HL-60 (cell line): Measurements from ENCODE around the gene SNRPA.

Experiments
- DNase-seq, 2 experiments: peaks; one replicate each; pipeline ENCODE4 v3.0.0-alpha.2; 2010 to 2020; ENCODE audit warnings: low read depth in 1 of 2, low spot score in 1 of 2
- H3K27ac ChIP-seq: fragments of 250-450 bp; sonication (Bioruptor Pico); replicated peaks from 2 replicates; pipeline ENCODE4 v1.5.1; 2020; ENCODE audit warnings: mild to moderate bottlenecking, moderate library complexity
- H3K27me3 ChIP-seq: fragments of 250-450 bp; sonication (Bioruptor Pico); 2 replicates; pipeline ENCODE4 v1.5.1; 2021; ENCODE audit warnings: mild to moderate bottlenecking, moderate library complexity; ENCODE audit not compliant: insufficient read depth, poor library complexity, severe bottlenecking
- H3K4me3 ChIP-seq: replicated peaks from 2 replicates; pipeline ENCODE4 v1.5.1; 2011; ENCODE audit warnings: mild to moderate bottlenecking, control low read depth, low read length; ENCODE audit not compliant: insufficient read depth
- GABPA ChIP-seq: IDR thresholded peaks from 2 replicates; pipeline ENCODE4 v1.6.1; 2012; ENCODE audit warnings: low read depth
- POLR2AphosphoS5 ChIP-seq: IDR thresholded peaks from 2 replicates; pipeline ENCODE4 v1.6.1; 2012; ENCODE audit warnings: low read depth
- SPI1 ChIP-seq: IDR thresholded peaks from 2 replicates; pipeline ENCODE4 v1.6.1; 2012; ENCODE audit warnings: low read depth, mild to moderate bottlenecking, borderline replicate concordance
- TF ChIP-seq, protein P1 (sequence below): IDR thresholded peaks from 2 replicates; pipeline ENCODE4 v1.6.1; 2012; ENCODE audit warnings: low read depth; ENCODE audit not compliant: insufficient replicate concordance
- TF ChIP-seq, protein P2 (sequence below): IDR thresholded peaks from one replicate; pipeline ENCODE4 v1.5.1; 2011; ENCODE audit warnings: low read length, control low read depth, inconsistent platforms; ENCODE audit not compliant: insufficient read depth

The SNRPA gene

DNA sequence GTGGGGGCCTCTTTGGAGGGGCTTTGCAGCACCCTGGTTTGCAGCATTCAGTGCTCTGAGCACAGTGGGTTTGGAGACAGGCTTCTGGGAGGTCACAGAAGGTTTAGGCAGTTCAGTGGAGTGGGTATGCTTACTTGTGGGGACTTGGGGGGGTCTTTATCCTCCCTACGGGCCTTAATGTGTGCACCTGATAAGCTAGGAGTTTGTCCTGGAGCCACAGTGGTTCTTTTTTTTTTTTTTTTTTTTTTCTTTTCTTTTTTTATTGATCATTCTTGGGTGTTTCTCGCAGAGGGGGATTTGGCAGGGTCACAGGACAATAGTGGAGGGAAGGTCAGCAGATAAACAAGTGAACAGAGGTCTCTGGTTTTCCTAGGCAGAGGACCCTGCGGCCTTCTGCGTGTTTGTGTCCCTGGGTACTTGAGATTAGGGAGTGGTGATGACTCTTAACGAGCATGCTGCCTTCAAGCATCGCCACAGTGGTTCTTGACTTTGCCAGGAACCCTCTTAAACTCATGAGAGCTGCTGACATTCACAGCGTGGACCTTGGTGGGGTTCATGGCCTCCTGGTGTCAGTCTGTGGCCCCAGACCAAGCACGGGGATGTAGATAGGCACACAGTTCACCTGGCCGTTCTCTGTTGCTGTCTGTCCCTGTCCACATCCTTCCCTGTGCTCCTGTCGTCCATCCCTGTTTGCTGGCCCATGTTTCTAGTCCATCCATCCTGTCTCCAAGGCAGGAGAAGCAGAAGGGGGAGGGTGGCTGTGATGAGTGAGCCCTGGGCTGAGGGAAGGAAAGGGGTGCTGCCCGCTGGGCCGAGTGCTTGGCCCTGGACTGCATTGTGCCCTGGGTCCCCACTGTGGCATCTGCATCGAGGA lies 50.7 kb downstream of the SNRPA start:
- Histone ChIP-seq H3K27ac (peak overlapping the region; percentile 36), H3K4me3 (no peak overlapping the region; the same call in 1 of the 2 replicates), H3K27me3 (no peaks in the 10 kb centered on the region)
- TF ChIP-seq, protein P1, sequence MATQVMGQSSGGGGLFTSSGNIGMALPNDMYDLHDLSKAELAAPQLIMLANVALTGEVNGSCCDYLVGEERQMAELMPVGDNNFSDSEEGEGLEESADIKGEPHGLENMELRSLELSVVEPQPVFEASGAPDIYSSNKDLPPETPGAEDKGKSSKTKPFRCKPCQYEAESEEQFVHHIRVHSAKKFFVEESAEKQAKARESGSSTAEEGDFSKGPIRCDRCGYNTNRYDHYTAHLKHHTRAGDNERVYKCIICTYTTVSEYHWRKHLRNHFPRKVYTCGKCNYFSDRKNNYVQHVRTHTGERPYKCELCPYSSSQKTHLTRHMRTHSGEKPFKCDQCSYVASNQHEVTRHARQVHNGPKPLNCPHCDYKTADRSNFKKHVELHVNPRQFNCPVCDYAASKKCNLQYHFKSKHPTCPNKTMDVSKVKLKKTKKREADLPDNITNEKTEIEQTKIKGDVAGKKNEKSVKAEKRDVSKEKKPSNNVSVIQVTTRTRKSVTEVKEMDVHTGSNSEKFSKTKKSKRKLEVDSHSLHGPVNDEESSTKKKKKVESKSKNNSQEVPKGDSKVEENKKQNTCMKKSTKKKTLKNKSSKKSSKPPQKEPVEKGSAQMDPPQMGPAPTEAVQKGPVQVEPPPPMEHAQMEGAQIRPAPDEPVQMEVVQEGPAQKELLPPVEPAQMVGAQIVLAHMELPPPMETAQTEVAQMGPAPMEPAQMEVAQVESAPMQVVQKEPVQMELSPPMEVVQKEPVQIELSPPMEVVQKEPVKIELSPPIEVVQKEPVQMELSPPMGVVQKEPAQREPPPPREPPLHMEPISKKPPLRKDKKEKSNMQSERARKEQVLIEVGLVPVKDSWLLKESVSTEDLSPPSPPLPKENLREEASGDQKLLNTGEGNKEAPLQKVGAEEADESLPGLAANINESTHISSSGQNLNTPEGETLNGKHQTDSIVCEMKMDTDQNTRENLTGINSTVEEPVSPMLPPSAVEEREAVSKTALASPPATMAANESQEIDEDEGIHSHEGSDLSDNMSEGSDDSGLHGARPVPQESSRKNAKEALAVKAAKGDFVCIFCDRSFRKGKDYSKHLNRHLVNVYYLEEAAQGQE, result no peak
- TF ChIP-seq POLR2AphosphoS5, result peak; percentile 30; the same call in 1 of the 2 replicates
- DNase-seq, result no peak

DNA sequence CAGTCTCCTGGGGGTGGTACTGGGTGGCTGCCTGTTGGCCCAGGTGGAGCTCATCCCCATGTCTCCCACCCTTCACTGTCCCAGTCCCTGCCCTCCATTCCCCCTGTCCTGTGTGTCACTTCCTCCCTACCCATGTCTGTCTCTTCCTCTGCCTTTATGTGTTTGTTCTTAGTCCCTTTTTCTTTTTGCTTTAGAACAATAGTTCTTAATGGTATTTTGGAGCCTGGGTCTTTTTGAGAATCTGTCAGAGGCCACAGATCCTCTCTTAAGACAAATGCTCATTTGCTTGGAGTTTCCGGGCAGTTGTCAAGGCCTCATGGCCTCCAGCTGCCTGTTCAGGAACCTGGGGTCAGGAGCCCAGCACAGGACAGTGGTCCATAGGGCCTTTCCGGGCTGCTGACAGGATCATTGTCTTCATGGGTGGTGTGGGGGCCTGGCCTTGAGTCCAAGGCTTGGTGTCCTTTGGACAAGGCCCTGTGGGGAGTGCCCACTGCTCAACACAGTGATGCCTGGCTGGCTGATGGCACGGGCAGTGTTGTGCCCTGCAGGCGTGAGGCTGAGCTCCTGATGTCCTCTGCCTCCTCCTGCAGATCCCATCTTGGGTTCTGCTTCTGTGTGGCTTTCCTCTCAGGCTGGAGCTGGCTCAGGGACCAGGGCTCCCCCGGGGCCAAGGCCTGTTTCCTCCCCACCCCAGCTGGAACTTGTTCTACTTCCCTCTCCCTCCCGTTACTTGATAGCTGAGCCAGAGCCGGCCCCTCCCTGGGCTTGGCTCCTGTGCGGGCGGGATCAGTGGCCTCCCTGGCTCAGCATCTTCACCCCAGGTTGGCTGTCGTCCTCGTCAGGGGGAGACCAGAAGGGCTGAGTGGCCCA lies 51.5 kb downstream of the SNRPA start:
- H3K27ac ChIP-seq, result peak overlapping the region; percentile 49
- H3K4me3 ChIP-seq, result peak overlapping the region; percentile 23
- peak in 1 of 2 experiments; percentile 72 for DNase-seq
- no peaks in the 10 kb centered on the region for H3K27me3 ChIP-seq
- peak; percentile 51; the same call in 1 of the 2 replicates for TF ChIP-seq SPI1
- TF ChIP-seq, protein P1, result no peak

DNA sequence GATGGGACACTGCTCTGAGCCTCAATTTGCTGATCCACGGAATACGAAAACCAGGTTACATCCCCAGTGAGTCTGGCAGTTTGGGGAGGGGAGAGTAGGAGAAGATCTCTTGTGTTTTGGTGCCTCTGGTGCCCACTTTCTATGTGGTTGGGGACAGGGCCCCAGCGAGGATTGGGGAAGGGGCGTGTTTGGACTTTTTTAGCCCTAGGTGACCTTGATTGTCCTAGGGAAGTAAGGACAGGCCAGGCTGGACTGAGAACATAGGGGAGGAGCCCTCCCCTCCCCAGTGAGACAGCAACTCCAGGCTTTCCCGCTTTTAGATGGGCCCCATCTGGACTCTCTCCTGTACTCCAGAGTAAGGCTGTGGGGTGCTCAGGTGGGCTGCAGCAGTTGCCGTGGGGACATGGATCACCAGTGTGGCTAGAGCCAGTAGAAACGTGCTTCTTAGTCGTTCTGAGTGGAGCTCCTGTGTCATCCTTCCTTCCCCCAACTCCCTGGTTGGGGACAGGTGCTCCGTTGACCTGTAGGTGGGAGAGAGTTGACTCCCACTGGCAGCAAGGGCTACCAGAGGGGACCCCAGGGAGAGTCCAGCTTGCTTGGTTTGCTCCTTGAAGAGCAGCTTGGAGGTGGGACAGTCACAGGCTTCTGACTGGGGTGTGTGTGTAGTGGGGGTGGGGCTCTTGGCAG lies 52.3 kb downstream of the SNRPA start:
- Histone ChIP-seq H3K4me3 (peak overlapping the region; percentile 7), H3K27ac (peak overlapping the region; percentile 49), H3K27me3 (no peaks in the 10 kb centered on the region)
- TF ChIP-seq, protein P2, sequence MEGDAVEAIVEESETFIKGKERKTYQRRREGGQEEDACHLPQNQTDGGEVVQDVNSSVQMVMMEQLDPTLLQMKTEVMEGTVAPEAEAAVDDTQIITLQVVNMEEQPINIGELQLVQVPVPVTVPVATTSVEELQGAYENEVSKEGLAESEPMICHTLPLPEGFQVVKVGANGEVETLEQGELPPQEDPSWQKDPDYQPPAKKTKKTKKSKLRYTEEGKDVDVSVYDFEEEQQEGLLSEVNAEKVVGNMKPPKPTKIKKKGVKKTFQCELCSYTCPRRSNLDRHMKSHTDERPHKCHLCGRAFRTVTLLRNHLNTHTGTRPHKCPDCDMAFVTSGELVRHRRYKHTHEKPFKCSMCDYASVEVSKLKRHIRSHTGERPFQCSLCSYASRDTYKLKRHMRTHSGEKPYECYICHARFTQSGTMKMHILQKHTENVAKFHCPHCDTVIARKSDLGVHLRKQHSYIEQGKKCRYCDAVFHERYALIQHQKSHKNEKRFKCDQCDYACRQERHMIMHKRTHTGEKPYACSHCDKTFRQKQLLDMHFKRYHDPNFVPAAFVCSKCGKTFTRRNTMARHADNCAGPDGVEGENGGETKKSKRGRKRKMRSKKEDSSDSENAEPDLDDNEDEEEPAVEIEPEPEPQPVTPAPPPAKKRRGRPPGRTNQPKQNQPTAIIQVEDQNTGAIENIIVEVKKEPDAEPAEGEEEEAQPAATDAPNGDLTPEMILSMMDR, result no peak
- TF ChIP-seq SPI1 (no peak), POLR2AphosphoS5 (no peak), GABPA (no peak)
- TF ChIP-seq, protein P1, result no peak
- no peak for DNase-seq
